ENCODE data around the gene SPATA32. TPM values are rescaled to one million over a fixed set of nuclear protein-coding genes. Genes with fewer than 3 reads are reported as not detected.
A peak's percentile ranks its signal among the peaks of the same experiment; 100 is the strongest.

Gene SPATA32
- total and polyA plus RNA-seq, 12 donors, result 0.06 to 0.11 TPM; not detected in 10

GRCh38 chr17:45269912-45270311 is 8.0 kb upstream of the SPATA32 start:
- intact Hi-C loops (cut with DNase I), result loop anchor here in 1 of 2 donors (5.0 kb wide), 1 partner anchor 117 kb away; no protein-coding TSS in a partner anchor
- 79 to 94% (median 94%) methylated on average over 6 to 7 of the region's 7 CpGs for WGBS, 4 donors
- Histone ChIP-seq H3K27me3 (no peaks in the 10 kb centered on the region), H3K4me1 (replicated peaks in 1 of 2) (no peaks in the 10 kb centered on the region), H3K27ac (no peak overlapping the region), H3K4me3 (no peak overlapping the region), H3K9me3 (replicated peaks in 1 of 3) (no peaks in the 10 kb centered on the region), H3K36me3 (replicated peaks in 1 of 2) (peaks cover 0 to 80% of the 10 kb centered on the region in 2 donors)
- TF ChIP-seq POLR2A (IDR thresholded peaks at IDR 0.05), result no peak
- TF ChIP-seq, protein P1, sequence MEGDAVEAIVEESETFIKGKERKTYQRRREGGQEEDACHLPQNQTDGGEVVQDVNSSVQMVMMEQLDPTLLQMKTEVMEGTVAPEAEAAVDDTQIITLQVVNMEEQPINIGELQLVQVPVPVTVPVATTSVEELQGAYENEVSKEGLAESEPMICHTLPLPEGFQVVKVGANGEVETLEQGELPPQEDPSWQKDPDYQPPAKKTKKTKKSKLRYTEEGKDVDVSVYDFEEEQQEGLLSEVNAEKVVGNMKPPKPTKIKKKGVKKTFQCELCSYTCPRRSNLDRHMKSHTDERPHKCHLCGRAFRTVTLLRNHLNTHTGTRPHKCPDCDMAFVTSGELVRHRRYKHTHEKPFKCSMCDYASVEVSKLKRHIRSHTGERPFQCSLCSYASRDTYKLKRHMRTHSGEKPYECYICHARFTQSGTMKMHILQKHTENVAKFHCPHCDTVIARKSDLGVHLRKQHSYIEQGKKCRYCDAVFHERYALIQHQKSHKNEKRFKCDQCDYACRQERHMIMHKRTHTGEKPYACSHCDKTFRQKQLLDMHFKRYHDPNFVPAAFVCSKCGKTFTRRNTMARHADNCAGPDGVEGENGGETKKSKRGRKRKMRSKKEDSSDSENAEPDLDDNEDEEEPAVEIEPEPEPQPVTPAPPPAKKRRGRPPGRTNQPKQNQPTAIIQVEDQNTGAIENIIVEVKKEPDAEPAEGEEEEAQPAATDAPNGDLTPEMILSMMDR (IDR thresholded peaks at IDR 0.05), result no peak
- DNase-seq, result no peak

- intact Hi-C loops (cut with DNase I), result no loop called here
- no peak for DNase-seq
- no peaks in the 10 kb centered on the region for H3K27me3 ChIP-seq
- H3K4me1 ChIP-seq (replicated peaks in 1 of 2), result peaks cover 0 to 6% of the 10 kb centered on the region in 2 donors
- TF ChIP-seq POLR2A (IDR thresholded peaks at IDR 0.05), result no peak
- TF ChIP-seq, protein P1 (IDR thresholded peaks at IDR 0.05), result no peak
- H3K9me3 ChIP-seq (replicated peaks in 1 of 3), result no peaks in the 10 kb centered on the region
- 95 to 97% (median 96%) methylated on average over 8 to 10 of the region's 10 CpGs for WGBS, 4 donors
- peaks cover 0 to 77% of the 10 kb centered on the region in 2 donors for H3K36me3 ChIP-seq (replicated peaks in 1 of 2)
- H3K27ac ChIP-seq, result no peak overlapping the region
- no peak overlapping the region for H3K4me3 ChIP-seq
These were observed 5.7 kb upstream of the SPATA32 start for GRCh38 chr17:45267436-45268055.

DNA sequence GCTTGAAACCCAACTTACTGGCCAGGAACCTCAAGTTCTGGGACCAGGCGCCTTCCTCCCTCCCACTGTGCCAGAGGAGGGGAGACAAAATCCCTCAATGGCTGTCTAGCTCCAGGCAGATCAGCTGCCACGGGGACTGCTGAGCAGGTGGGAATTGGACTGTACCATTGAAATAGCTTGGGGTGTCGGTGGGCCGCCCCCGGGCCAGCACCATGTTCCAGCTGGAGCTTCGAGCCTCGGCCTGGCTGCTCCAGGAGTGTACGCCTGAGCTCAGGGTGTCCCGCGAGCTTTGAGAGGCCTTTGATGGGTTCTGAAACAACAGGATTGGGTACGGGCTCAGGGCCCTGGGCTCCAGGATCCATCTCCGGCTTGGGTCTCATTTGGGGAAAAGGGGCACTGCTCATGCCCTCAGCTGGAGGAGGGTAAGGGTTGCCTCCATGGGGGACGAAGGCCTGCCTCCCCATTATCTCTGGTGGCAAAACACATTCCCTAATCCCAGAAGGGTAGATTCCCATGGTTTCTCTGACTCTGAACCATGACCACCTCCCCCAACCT is 4.6 kb upstream of the SPATA32 start:
- DNase-seq, result no peak
- no peak for TF ChIP-seq POLR2A (IDR thresholded peaks at IDR 0.05)
- Histone ChIP-seq H3K27ac (peak overlapping the region in 2 of 5 donors; percentile 26 to 36), H3K4me3 (no peak overlapping the region), H3K4me1 (replicated peaks in 1 of 2) (peaks cover 2 to 15% of the 10 kb centered on the region in 2 donors), H3K36me3 (replicated peaks in 1 of 2) (peaks cover 0 to 71% of the 10 kb centered on the region in 2 donors), H3K27me3 (no peaks in the 10 kb centered on the region), H3K9me3 (replicated peaks in 1 of 3) (no peaks in the 10 kb centered on the region)
- intact Hi-C loops (cut with DNase I), result no loop called here
- WGBS, 4 donors, result 83 to 100% (median 96%) methylated on average over 1 to 13 of the region's 13 CpGs

- Histone ChIP-seq H3K4me1 (replicated peaks in 1 of 2) (peaks cover 2 to 18% of the 10 kb centered on the region in 2 donors), H3K36me3 (replicated peaks in 1 of 2) (peaks cover 0 to 67% of the 10 kb centered on the region in 2 donors), H3K27me3 (no peaks in the 10 kb centered on the region), H3K9me3 (replicated peaks in 1 of 3) (no peaks in the 10 kb centered on the region), H3K4me3 (no peak overlapping the region), H3K27ac (peak overlapping the region in 2 of 5 donors; percentile 26 to 36)
- TF ChIP-seq, protein P1 (IDR thresholded peaks at IDR 0.05), result no peak
- intact Hi-C loops (cut with DNase I), result no loop called here
- 24 to 56% (median 45%) methylated on average over 1 of the region's 1 CpG for WGBS, 4 donors
- DNase-seq, result peak in 5 of 7 donors; percentile 67 to 78 (median 75)
These were observed 3.9 kb upstream of the SPATA32 start for GRCh38 chr17:45265821-45266220.
